ENCODE measurements around the gene JAK2. TPM values are rescaled to one million over a fixed set of nuclear protein-coding genes. Genes with fewer than 3 reads are reported as not detected.
A peak's percentile ranks its signal among the peaks of the same experiment; 100 is the strongest.
"Not testable (repeated sequence)": the region's sequence is repeated elsewhere in the genome, so short reads cannot be mapped to it uniquely, and the experiment has no call there.

The JAK2 gene
- total RNA-seq (2014; rRNA removed; shearing (Covaris generic)) = 0.41 and 1.2 TPM in 2 replicates

DNA sequence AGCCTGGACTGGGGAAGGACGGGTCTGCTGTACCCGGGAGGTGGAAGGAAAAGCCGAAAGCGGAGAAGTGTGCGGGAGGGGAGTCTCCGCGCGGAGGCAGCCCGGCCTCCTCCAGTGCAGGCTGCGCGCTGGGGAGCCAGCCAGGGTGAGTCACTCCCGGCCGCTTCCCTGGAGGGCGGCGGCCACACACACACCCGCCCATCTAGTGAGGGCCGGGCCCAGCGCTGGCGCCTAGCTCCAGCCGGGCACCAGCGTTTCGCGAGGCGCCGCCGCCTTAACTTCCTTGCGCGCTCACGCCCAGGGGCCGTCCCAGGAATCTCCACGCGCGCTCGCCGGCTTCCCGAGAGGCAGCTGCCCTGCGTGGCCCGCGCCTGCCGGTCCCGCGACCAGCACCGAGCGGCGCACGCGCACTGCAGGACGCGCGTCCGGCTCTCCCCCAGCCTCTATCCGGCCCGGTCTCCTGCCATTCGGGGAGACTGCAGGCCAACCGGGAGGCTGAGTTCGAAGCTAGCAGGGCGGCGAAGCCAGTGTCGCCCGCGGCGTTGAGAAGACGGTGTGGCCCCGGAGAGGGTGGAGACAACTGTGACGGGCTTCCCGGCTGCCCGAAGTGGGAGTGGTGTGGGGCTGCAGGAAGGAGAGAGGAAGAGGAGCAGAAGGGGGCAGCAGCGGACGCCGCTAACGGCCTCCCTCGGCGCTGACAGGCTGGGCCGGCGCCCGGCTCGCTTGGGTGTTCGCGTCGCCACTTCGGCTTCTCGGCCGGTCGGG is at the start of gene JAK2:
Gene JAK2, plus strand, starts transcription at position 652 of the 765 bp plus-strand sequence. CDS start 36,716 bp downstream, outside the sequence.
- peak; percentile 86 for DNase-seq (ENCODE audit: low spot score)

DNA sequence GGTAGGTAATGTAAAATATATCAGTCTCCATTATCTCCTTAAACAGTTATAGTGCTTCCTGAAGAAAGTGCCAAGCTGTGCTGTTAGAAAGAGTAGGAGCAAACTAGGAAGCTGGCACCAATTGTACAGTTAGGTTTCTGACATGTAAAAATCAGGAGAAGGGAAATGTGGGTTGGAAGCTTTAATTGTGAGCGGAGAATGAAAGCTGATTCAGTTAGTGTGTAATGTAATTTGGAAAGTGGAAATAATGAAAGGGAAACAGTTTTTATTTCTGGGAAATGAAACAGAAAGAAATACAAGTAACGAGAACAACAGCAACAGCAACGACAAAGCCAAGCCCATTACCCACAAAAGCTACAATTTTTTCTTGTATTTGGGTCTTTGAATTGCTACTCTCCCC is 48.8 kb upstream of the JAK2 start:
- DNase-seq (ENCODE audit: low spot score) = no peak

DNA sequence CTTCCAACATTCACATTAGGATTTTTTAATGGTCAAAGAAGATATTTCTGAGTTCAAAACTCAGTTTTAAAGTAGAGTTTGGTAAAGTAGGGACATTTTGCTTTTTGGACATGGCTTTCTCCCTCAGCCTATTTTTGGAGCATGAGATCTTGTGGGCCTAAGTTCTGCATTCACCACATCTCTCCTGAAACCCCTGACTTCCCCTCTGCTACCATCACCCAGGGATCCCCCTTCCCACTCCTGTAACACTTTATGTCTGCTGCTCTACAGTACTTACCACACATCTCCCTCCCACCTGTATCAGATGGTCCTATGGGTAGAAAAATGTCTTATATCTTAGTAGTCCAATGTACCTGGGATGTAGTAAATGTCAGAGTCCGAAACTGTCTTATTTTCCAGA is 48.2 kb upstream of the JAK2 start:
- DNase-seq (ENCODE audit: low spot score) = no peak

GRCh38 chr9:4937446-4937845 is 47.6 kb upstream of the JAK2 start:
- DNase-seq (ENCODE audit: low spot score) = no peak

DNA sequence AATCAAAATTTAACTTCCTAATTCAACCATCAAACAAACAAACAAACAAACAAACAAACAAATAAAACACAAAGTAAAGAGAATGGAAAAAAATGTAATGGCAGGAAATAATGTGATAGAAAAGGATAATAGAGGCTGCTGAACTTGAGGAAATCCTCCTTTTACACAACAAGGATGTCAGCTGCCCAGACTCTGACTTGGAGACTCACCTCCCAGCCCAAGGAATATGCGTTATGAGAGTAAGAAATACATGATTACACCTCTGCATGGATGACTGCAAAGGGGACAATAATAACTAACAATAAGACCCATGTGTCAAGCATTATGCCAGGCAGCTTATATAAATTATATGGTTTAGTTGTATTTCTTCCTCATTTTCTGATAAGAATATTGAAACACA is 46.6 kb upstream of the JAK2 start:
- DNase-seq (ENCODE audit: low spot score) = no peak

GRCh38 chr9:4939118-4939561 is 45.9 kb upstream of the JAK2 start:
- no peak for DNase-seq (ENCODE audit: low spot score)

GRCh38 chr9:4942042-4942691 is 42.9 kb upstream of the JAK2 start:
- DNase-seq (ENCODE audit: low spot score) = peak; percentile 61

GRCh38 chr9:4943346-4943745 is 41.7 kb upstream of the JAK2 start:
- DNase-seq (ENCODE audit: low spot score) = no peak

DNA sequence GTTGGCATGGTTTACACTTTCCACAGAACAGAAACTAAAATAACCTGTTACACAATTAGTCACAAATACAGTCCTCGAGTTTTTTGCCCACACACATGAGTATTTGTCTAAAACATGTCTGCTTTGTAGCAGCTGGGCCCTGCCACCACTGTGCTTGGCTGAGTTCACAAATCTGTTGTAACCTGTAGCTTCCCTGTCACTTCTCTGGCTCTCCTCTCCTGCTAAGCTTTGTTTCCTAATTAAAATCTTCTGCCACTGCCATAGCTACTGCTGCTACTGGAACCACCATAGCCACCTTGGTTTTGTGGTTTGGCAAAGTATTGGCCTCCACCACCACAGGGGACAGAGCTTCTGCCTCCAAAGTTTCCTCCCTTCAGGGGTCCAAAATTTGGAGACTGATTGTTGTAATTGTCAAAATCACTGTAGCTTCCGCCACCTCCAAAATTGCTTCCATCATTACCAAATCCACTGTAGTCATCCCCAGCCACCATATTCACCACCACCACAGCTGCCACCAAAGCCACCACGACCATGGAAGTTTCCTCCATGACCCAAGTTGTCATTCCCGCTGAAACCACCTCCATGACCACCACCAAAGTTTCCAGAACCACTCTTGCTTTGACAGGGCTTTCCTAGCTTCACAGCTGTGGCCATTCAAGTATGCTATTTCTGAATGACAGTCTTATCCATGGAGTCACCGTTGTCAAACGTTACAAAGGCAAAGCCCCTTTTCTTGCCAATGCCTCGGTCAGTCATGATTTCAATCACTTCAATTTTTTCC is 40.5 kb upstream of the JAK2 start:
- DNase-seq (ENCODE audit: low spot score) = not testable (repeated sequence)

GRCh38 chr9:4946937-4947336 is 38.1 kb upstream of the JAK2 start:
- no peak for DNase-seq (ENCODE audit: low spot score)

DNA sequence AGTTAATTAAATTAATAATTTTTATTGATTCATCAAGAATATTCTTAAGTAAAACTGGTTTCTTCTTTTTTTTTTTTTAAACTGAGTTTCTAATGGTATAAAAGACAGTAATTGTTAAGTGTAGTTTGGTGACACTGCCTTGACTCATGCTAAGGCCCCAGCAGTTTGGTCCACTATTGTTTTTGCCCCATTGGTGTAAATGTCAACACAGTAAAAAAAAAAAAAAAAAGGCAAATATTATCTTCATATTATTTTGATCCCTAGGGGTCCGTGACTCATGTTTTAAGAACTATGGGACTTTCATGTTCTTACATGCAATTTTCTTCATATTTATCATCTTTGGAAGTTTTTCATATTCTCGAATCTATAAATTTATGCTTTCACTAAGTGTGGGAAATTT is 29.2 kb upstream of the JAK2 start:
- no peak for DNase-seq (ENCODE audit: low spot score)

DNA sequence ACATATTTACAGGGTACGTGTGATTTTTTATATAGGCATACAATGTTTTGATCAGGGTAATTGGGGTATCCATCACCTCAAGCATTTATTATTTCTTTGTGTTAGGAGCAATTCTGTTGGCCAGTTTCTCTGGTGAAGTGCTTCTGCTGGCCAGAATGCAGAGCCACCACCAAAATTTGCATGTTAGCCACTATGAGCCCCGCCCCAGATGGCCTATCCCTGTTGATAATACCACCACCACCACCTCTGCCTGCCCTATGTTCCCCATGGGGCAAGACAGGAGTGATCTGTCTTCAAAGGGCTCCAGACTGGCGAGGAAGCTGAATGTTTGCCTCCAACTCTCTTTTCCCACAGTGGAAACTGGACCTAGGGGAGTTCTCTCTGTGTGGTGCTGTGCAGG is 26.0 kb upstream of the JAK2 start:
- no peak for DNase-seq (ENCODE audit: low spot score)

DNA sequence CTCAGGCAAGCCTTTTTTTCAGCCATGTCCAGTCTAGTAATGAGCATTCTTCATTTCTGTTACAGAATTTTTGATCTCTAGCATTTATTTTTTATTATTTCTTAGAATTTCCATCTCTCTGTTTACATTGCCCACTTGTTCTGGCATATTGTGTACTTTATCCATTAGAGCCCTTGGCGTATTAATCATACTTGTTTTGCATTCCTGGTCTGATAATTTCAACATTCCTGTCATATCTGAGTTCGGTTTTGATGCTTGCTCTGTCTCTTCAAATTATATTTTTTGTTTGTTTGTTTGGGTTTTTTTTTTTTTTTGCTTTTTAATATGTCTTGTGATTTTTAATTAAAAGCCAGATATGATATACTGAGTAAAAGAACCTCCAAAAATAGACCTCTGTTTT is 23.0 kb upstream of the JAK2 start:
- DNase-seq (ENCODE audit: low spot score) = no peak

- DNase-seq (ENCODE audit: low spot score) = no peak
Observed at GRCh38 chr9:4964540-4964939, 20.5 kb upstream of the JAK2 start.

- DNase-seq (ENCODE audit: low spot score) = no peak
Observed at GRCh38 chr9:4965174-4965821, 19.8 kb upstream of the JAK2 start.

GRCh38 chr9:4967523-4967922 is 17.5 kb upstream of the JAK2 start:
- DNase-seq (ENCODE audit: low spot score) = no peak

- no peak for DNase-seq (ENCODE audit: low spot score)
Observed at GRCh38 chr9:4969130-4969529, 15.9 kb upstream of the JAK2 start.

DNA sequence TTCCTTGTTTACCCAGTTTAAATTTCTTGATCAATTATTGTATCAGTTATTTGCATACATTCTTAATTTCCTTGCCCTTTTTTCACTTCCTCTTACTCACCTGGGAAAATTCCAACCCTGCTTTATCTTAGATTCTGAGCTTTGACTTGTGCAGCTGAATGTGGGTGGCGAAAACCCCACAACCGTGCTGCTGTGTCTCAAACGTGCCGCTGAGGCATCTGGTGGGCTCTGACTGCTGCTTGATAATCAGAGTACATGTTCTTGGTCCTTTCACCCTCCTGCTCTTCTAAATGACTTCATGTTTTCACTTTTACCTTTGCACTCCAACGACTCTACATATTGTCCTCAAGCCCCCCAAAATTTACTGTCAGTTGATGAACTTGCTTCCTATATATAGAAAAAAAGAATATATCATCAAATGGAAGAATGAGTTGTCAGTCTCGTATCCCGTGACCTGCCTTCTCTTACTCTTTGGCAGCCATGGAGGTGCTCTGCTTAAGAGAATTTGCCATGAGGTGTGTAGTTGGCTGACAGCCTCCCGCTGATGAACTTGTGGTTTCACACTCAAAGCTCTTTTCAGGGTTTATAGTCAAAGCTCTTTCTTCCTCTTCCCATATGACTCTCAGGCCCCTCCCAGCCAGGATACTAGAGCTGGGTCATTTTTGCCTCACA is 14.0 kb upstream of the JAK2 start:
- no peak for DNase-seq (ENCODE audit: low spot score)

DNA sequence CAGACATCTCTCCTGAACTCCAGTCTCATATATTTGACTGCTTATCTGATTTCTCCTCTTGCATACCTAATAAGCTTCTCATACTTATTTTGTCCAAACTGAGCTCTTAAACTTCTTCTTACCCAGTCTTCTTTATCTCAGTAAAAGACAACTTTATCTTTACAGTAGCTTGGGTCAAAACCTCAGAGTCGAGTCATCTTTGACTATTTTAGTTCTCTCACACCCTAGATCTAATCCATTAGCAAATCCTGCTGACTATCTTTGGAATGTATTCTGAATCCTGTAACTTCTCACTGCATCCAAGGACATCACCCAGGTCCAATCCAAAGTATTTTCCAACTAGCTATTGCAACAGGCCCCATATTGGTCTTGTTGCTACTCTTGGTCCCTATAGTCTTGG is 11.8 kb upstream of the JAK2 start:
- no peak for DNase-seq (ENCODE audit: low spot score)

DNA sequence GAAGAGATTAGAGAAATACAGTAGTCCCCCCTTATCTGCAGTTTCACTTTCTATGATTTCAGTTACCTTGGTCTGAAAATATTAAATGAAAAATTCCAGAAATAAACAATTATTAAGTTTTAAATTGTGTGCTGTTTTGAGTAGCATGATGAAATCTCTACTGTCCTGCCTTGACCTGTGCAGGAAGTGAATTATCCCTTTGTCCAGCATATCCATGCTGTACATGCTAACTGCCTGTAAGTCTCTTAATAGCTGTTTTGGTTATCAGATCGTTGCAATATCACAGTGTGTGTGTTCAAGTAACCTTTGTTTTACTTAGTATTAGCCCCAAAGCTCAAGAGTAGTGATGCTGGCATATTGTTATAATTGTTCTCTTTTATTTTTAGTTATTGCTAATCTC is 11.2 kb upstream of the JAK2 start:
- no peak for DNase-seq (ENCODE audit: low spot score)

- DNase-seq (ENCODE audit: low spot score) = no peak
Observed at GRCh38 chr9:4979239-4979638, 5.8 kb upstream of the JAK2 start.

Data from H4 (cell line).